GM19025 (cell line): Measurements from ENCODE around the gene PKDCC.
"Not testable (repeated sequence)": the region's sequence is repeated elsewhere in the genome, so short reads cannot be mapped to it uniquely, and the experiment has no call there.

ENCODE experiments used
- ATAC-seq: cut with Tn5 transposase; IDR thresholded peaks from one replicate; pipeline ENCODE4 v1.9.1; 2021; ENCODE audit warnings: mild to moderate bottlenecking, low read depth, moderate library complexity; ENCODE audit not compliant: unreplicated experiment

The PKDCC gene

GRCh38 chr2:42060718-42061619 is 13.1 kb downstream of the PKDCC start:
- ATAC-seq: no peak

GRCh38 chr2:42061839-42062238 is 14.0 kb downstream of the PKDCC start:
- no peak for ATAC-seq

GRCh38 chr2:42063431-42064171 is 15.8 kb downstream of the PKDCC start:
- ATAC-seq: no peak

- ATAC-seq: no peak
Observed at GRCh38 chr2:42064417-42064942, 16.7 kb downstream of the PKDCC start.

- ATAC-seq: not testable (repeated sequence)
Observed at GRCh38 chr2:42065753-42066152, 17.9 kb downstream of the PKDCC start.

- ATAC-seq: not testable (repeated sequence)
Observed at GRCh38 chr2:42067001-42067400, 19.2 kb downstream of the PKDCC start.

GRCh38 chr2:42067521-42067920 is 19.7 kb downstream of the PKDCC start:
- ATAC-seq: no peak

- ATAC-seq: no peak
Observed at GRCh38 chr2:42068571-42069178, 20.9 kb downstream of the PKDCC start.

- ATAC-seq: no peak
Observed at GRCh38 chr2:42069568-42069967, 21.7 kb downstream of the PKDCC start.

GRCh38 chr2:42071791-42072190 is 24.0 kb downstream of the PKDCC start:
- no peak for ATAC-seq

- ATAC-seq: no peak
Observed at GRCh38 chr2:42072349-42073118, 24.7 kb downstream of the PKDCC start.

GRCh38 chr2:42073739-42074503 is 26.1 kb downstream of the PKDCC start:
- no peak for ATAC-seq

GRCh38 chr2:42074661-42075060 is 26.8 kb downstream of the PKDCC start:
- no peak for ATAC-seq

GRCh38 chr2:42076357-42077225 is 28.8 kb downstream of the PKDCC start:
- ATAC-seq: no peak

GRCh38 chr2:42077343-42077742 is 29.5 kb downstream of the PKDCC start:
- ATAC-seq: no peak

- ATAC-seq: no peak
Observed at GRCh38 chr2:42079737-42080287, 32.0 kb downstream of the PKDCC start.

- not testable (repeated sequence) for ATAC-seq
Observed at GRCh38 chr2:42081151-42081550, 33.3 kb downstream of the PKDCC start.

- ATAC-seq: no peak
Observed at GRCh38 chr2:42082016-42082415, 34.2 kb downstream of the PKDCC start.
